ENCODE measurements around the gene GK.
A peak's percentile ranks its signal among the peaks of the same experiment; 100 is the strongest.

Gene GK

GRCh38 chrX:30654989-30655607, 1.9 kb downstream of the GK start:
- H3K27ac ChIP-seq (ENCODE audit: extremely low read depth, low read depth, low read length), result no peak overlapping the region
- ChIA-PET CTCF (interaction anchor here (0.8 kb wide), 1 partner anchor 15 kb away, joined by 3 read pairs; no protein-coding TSS in a partner anchor), POLR2A (no interaction called here)

DNA sequence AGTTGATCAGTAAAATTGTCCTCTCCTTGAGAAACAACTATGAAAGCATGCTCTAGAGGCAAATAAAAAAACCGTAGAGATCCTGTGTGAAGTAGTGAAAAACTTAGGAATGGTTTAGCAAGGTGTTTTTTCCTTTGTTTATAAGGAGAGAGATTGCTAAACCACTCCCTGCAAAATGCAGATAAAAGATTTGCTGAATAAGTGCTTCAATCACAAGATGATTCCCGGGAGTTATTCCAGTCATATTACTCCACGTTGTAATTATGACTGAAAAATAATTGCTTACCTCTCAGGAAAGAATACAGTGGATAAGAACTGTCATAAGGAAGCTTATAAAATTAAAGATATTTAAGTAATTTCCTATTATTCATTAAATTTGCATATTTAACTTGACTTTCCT, 2.8 kb downstream of the GK start:
- no peaks in the 10 kb centered on the region for H3K9me3 ChIP-seq (ENCODE audit: control insufficient read depth, insufficient read depth, low read depth, low read length)
- no peaks in the 10 kb centered on the region for H3K4me1 ChIP-seq (ENCODE audit: control insufficient read depth, insufficient read depth, low read length)
- H3K36me3 ChIP-seq (ENCODE audit: control insufficient read depth in 2 of 2, insufficient read depth in 1 of 2, low read length in 2 of 2), result no peaks in the 10 kb centered on the region
- no peak overlapping the region for H3K4me3 ChIP-seq (ENCODE audit: low read depth, low read length)
- CTCF ChIA-PET, result no interaction called here
- POLR2A ChIA-PET, result no interaction called here
- no peak overlapping the region for H3K27ac ChIP-seq (ENCODE audit: extremely low read depth, low read depth, low read length)
- TF ChIP-seq ZNF600 (tag by site-specific recombination; IDR thresholded peaks at IDR 0.05), result no peak
- no peak for TF ChIP-seq ZNF544 (tag by site-specific recombination; IDR thresholded peaks at IDR 0.05)
- no peak for TF ChIP-seq ZNF654 (tag by site-specific recombination; IDR thresholded peaks at IDR 0.05; ENCODE audit: low read depth)
- no peak for TF ChIP-seq ZNF670 (tag by site-specific recombination; IDR thresholded peaks at IDR 0.05; ENCODE audit: low read depth)
- TF ChIP-seq ZNF169 (tag by site-specific recombination; IDR thresholded peaks at IDR 0.05), result no peak
- no peak for TF ChIP-seq EGR2 (tag by site-specific recombination; IDR thresholded peaks at IDR 0.05; ENCODE audit: low read depth)
- TF ChIP-seq, protein P1, sequence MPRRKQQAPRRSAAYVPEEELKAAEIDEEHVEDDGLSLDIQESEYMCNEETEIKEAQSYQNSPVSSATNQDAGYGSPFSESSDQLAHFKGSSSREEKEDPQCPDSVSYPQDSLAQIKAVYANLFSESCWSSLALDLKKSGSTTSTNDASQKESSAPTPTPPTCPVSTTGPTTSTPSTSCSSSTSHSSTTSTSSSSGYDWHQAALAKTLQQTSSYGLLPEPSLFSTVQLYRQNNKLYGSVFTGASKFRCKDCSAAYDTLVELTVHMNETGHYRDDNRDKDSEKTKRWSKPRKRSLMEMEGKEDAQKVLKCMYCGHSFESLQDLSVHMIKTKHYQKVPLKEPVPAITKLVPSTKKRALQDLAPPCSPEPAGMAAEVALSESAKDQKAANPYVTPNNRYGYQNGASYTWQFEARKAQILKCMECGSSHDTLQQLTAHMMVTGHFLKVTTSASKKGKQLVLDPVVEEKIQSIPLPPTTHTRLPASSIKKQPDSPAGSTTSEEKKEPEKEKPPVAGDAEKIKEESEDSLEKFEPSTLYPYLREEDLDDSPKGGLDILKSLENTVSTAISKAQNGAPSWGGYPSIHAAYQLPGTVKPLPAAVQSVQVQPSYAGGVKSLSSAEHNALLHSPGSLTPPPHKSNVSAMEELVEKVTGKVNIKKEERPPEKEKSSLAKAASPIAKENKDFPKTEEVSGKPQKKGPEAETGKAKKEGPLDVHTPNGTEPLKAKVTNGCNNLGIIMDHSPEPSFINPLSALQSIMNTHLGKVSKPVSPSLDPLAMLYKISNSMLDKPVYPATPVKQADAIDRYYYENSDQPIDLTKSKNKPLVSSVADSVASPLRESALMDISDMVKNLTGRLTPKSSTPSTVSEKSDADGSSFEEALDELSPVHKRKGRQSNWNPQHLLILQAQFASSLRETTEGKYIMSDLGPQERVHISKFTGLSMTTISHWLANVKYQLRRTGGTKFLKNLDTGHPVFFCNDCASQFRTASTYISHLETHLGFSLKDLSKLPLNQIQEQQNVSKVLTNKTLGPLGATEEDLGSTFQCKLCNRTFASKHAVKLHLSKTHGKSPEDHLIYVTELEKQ (tag by site-specific recombination; IDR thresholded peaks at IDR 0.05; ENCODE audit: borderline replicate concordance), result no peak
- no peak for TF ChIP-seq ZNF248 (tag by site-specific recombination; IDR thresholded peaks at IDR 0.05)
- TF ChIP-seq ZNF184 (tag by site-specific recombination; IDR thresholded peaks at IDR 0.05), result no peak
- no peak for TF ChIP-seq FEZF1 (tag by site-specific recombination; IDR thresholded peaks at IDR 0.05)
- TF ChIP-seq SP2 (tag by site-specific recombination; IDR thresholded peaks at IDR 0.05), result no peak

More at GRCh38 chrX:30654989-30655607, 1.9 kb downstream of the GK start:
- no peak overlapping the region for H3K4me3 ChIP-seq (ENCODE audit: low read depth, low read length)
- TF ChIP-seq TRIM28 (IDR thresholded peaks at IDR 0.05; ENCODE audit: borderline replicate concordance, low read length) (no peak), ZNF433 (tag by site-specific recombination; IDR thresholded peaks at IDR 0.05; ENCODE audit: low read depth) (no peak)
- no peaks in the 10 kb centered on the region for H3K4me1 ChIP-seq (ENCODE audit: control insufficient read depth, insufficient read depth, low read length)
- H3K9me3 ChIP-seq (ENCODE audit: control insufficient read depth, insufficient read depth, low read depth, low read length), result no peaks in the 10 kb centered on the region
- H3K36me3 ChIP-seq (ENCODE audit: control insufficient read depth in 2 of 2, insufficient read depth in 1 of 2, low read length in 2 of 2), result no peaks in the 10 kb centered on the region

DNA sequence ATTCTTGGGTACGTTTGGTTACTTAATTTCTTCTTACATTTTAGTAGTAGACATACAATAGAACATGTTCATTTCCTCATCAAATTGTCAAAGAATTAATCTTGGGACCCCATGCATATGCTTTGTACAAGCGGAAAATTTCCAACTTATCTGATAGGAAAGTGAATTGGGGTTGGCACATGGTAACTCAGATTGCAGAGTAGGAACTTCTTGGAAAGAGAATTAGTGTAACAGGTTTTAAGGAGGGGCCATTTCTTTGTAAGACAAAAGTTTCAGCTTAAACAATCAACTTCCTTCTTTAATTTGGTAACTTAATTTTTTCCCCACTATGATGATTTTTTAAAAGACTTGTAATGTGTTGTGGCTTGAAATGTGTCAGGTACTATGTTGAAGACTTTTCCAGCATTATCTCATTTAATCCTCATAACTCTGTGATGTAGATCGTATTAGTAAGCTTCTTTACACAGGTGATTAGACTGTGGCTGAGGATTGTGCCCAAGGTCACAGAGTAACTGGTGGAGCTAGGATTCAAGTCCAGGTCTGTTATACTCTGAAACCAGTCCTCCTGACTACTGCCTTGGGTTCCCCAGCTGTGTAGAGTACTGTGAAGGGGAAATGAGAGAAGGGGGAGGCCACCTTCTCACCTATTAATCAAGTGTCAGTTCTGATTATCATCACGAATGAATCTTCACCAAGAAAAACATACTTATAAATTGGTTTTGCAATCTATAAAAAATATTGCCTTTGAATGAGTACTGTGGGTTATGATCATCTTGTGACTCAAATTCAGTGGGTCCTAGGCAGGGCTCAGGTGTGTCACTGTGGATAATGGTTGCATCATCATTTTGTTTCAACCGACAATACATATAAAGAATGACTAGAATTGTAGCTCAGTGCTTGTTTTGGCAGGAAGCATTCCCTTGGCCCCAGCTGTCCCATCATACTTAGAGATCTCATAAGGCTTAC, 4.3 kb downstream of the GK start:
- ChIA-PET CTCF (no interaction called here), POLR2A (no interaction called here)
- H3K4me3 ChIP-seq (ENCODE audit: low read depth, low read length), result no peak overlapping the region
- H3K4me1 ChIP-seq (ENCODE audit: control insufficient read depth, insufficient read depth, low read length), result no peaks in the 10 kb centered on the region
- no peak overlapping the region for H3K27ac ChIP-seq (ENCODE audit: extremely low read depth, low read depth, low read length)
- no peak for TF ChIP-seq ZNF266 (tag by site-specific recombination; IDR thresholded peaks at IDR 0.05; ENCODE audit: low read depth)
- peak; percentile 48; the same call in 1 of the 2 replicates for TF ChIP-seq ZNF664 (tag by site-specific recombination; IDR thresholded peaks at IDR 0.05)
- no peaks in the 10 kb centered on the region for H3K36me3 ChIP-seq (ENCODE audit: control insufficient read depth in 2 of 2, insufficient read depth in 1 of 2, low read length in 2 of 2)
- H3K9me3 ChIP-seq (ENCODE audit: control insufficient read depth, insufficient read depth, low read depth, low read length), result no peaks in the 10 kb centered on the region

Data from HEK293 (cell line).